BLaER1 treated with 17β-estradiol and CSF1 and Interleukin-3, amounts not matched to agents 10 nM and 100 nM (cell line): ENCODE measurements around the gene CDK6.

Source experiments
- H3K27ac ChIP-seq, 11 experiments: shearing (Covaris generic); formaldehyde crosslinking; 2 replicates each; pipeline ENCODE4 v1.8.1; 2022
- H3K27me3 ChIP-seq, 11 experiments: shearing (Covaris generic); formaldehyde crosslinking; 2 replicates each; pipeline ENCODE4 v1.8.1; 2022
- H3K36me3 ChIP-seq, 11 experiments: shearing (Covaris generic); formaldehyde crosslinking; 2 replicates each; pipeline ENCODE4 v1.8.1; 2022
- H3K4me1 ChIP-seq, 10 experiments: shearing (Covaris generic); formaldehyde crosslinking; 2 replicates each; pipeline ENCODE4 v1.8.1; 2022
- H3K4me2 ChIP-seq, 11 experiments: shearing (Covaris generic); formaldehyde crosslinking; 2 replicates each; pipeline ENCODE4 v1.8.1; 2022
- H3K4me3 ChIP-seq, 10 experiments: shearing (Covaris generic); formaldehyde crosslinking; 2 replicates each; pipeline ENCODE4 v1.8.1; 2022
- H3K9ac ChIP-seq, 11 experiments: shearing (Covaris generic); formaldehyde crosslinking; 2 replicates each; pipeline ENCODE4 v1.8.1; 2022
- H3K9me3 ChIP-seq, 11 experiments: shearing (Covaris generic); formaldehyde crosslinking; replicated peaks in 1 of 11; 2 replicates each; pipeline ENCODE4 v1.8.1; 2022
- H4K20me1 ChIP-seq, 11 experiments: shearing (Covaris generic); formaldehyde crosslinking; 2 replicates each; pipeline ENCODE4 v1.8.1; 2022
- Cebpa-rat ChIP-seq, 11 experiments: shearing (Covaris generic); IDR thresholded peaks; 2 replicates each; pipeline ENCODE4 v1.8.1; 2022

Gene CDK6

DNA sequence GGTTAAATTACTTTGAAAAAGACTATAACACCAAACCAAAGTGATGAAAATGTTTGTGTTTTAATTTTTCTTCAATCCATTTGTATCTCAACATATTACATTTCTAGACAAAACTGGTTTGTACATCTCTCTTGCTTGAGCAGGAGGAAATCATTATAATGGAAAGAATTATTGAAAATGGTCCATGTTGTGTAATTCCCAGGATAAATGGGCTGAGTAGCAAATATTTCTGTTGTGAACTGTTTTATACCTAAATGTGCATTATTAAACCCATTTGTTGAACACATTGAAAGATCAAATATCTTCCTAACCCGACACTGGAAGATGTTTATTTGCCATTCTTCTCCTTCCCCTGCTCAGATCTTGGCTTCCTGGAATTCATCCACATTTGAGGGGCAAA lies 14.1 kb upstream of the CDK6 start:
- Histone ChIP-seq H3K27ac (no peak overlapping the region), H4K20me1 (no peaks in the 10 kb centered on the region), H3K27me3 (no peaks in the 10 kb centered on the region), H3K9ac (no peak overlapping the region), H3K4me2 (no peak overlapping the region), H3K9me3 (no peaks in the 10 kb centered on the region), H3K4me3 (no peak overlapping the region), H3K36me3 (no peaks in the 10 kb centered on the region), H3K4me1 (peaks cover 0 to 8% (median 2%) of the 10 kb centered on the region in 10 experiments; a peak in 2 of 20 replicates)
- TF ChIP-seq Cebpa-rat (IDR thresholded peaks at IDR 0.05) = no peak

GRCh38 chr7:92849322-92849721 lies 12.9 kb upstream of the CDK6 start:
- Histone ChIP-seq H3K4me2 (no peak overlapping the region), H4K20me1 (no peaks in the 10 kb centered on the region), H3K9me3 (no peaks in the 10 kb centered on the region), H3K27ac (no peak overlapping the region), H3K9ac (no peak overlapping the region), H3K27me3 (no peaks in the 10 kb centered on the region), H3K4me3 (no peak overlapping the region), H3K36me3 (no peaks in the 10 kb centered on the region), H3K4me1 (peaks cover 0 to 3% (median 0%) of the 10 kb centered on the region in 10 experiments; a peak in 1 of 20 replicates)
- TF ChIP-seq Cebpa-rat (IDR thresholded peaks at IDR 0.05) = no peak

GRCh38 chr7:92848851-92849250 lies 12.5 kb upstream of the CDK6 start:
- H3K36me3 ChIP-seq = no peaks in the 10 kb centered on the region
- H3K4me1 ChIP-seq = 0 out of 20 replicates have a peak, but pooled peaks cover 0 to 3% (median 0%) of the 10 kb centered on the region in 10 experiments
- no peaks in the 10 kb centered on the region for H4K20me1 ChIP-seq
- H3K4me2 ChIP-seq = no peak overlapping the region
- TF ChIP-seq Cebpa-rat (IDR thresholded peaks at IDR 0.05) = no peak
- H3K9me3 ChIP-seq = no peaks in the 10 kb centered on the region
- no peak overlapping the region for H3K9ac ChIP-seq
- no peak overlapping the region for H3K27ac ChIP-seq
- H3K27me3 ChIP-seq = no peaks in the 10 kb centered on the region
- no peak overlapping the region for H3K4me3 ChIP-seq

GRCh38 chr7:92848441-92848840 lies 12.1 kb upstream of the CDK6 start:
- H3K4me2 ChIP-seq = no peak overlapping the region
- no peaks in the 10 kb centered on the region for H4K20me1 ChIP-seq
- H3K27ac ChIP-seq = no peak overlapping the region
- H3K4me1 ChIP-seq = 0 out of 20 replicates have a peak, but pooled peaks cover 0 to 3% (median 0%) of the 10 kb centered on the region in 10 experiments
- H3K27me3 ChIP-seq = no peaks in the 10 kb centered on the region
- H3K36me3 ChIP-seq = no peaks in the 10 kb centered on the region
- no peaks in the 10 kb centered on the region for H3K9me3 ChIP-seq
- H3K4me3 ChIP-seq = no peak overlapping the region
- no peak for TF ChIP-seq Cebpa-rat (IDR thresholded peaks at IDR 0.05)
- no peak overlapping the region for H3K9ac ChIP-seq

DNA sequence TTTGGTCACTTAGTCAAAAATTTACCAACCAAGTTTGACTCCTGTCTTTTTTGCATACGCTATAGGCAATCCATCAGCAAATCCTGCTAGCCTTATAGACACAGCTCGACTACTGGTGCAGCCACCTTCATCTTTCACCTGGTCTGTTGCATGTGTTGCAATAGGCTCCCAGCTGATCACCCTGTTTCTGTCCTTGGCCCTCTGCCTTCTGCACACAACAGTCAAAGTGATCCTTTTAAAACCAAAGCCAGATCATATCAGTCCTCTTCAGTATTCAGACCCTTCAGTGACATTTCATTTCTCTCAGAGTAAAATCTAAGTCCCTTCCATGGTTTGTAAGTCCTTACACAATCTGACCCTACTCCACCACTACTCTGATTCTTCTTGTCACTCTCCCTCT lies 10.9 kb upstream of the CDK6 start:
- H3K4me2 ChIP-seq = no peak overlapping the region
- H3K4me1 ChIP-seq = 0 out of 20 replicates have a peak, but pooled peaks cover 0 to 2% (median 0%) of the 10 kb centered on the region in 10 experiments
- H3K4me3 ChIP-seq = no peak overlapping the region
- no peaks in the 10 kb centered on the region for H4K20me1 ChIP-seq
- H3K9ac ChIP-seq = no peak overlapping the region
- no peak overlapping the region for H3K27ac ChIP-seq
- H3K9me3 ChIP-seq = no peaks in the 10 kb centered on the region
- no peak for TF ChIP-seq Cebpa-rat (IDR thresholded peaks at IDR 0.05)
- H3K27me3 ChIP-seq = no peaks in the 10 kb centered on the region; a peak in 1 of 22 replicates
- H3K36me3 ChIP-seq = no peaks in the 10 kb centered on the region

GRCh38 chr7:92845736-92846135 lies 9.4 kb upstream of the CDK6 start:
- no peak overlapping the region for H3K4me3 ChIP-seq
- H3K4me2 ChIP-seq = no peak overlapping the region
- H3K36me3 ChIP-seq = no peaks in the 10 kb centered on the region
- H3K27me3 ChIP-seq = peaks cover 0 to 13% (median 6%) of the 10 kb centered on the region in 11 experiments; a peak in 15 of 22 replicates
- no peak overlapping the region for H3K9ac ChIP-seq
- H3K27ac ChIP-seq = no peak overlapping the region
- no peaks in the 10 kb centered on the region for H3K4me1 ChIP-seq
- H4K20me1 ChIP-seq = no peaks in the 10 kb centered on the region
- H3K9me3 ChIP-seq = no peaks in the 10 kb centered on the region
- TF ChIP-seq Cebpa-rat (IDR thresholded peaks at IDR 0.05) = no peak

- Histone ChIP-seq H3K4me2 (no peak overlapping the region), H3K36me3 (no peaks in the 10 kb centered on the region), H3K4me1 (no peaks in the 10 kb centered on the region), H3K9me3 (no peaks in the 10 kb centered on the region), H3K4me3 (no peak overlapping the region), H3K9ac (no peak overlapping the region), H3K27me3 (peaks cover 14 to 32% (median 23%) of the 10 kb centered on the region in 11 experiments), H3K27ac (no peak overlapping the region), H4K20me1 (no peaks in the 10 kb centered on the region)
- TF ChIP-seq Cebpa-rat (IDR thresholded peaks at IDR 0.05) = no peak
Observed at GRCh38 chr7:92843781-92844180, 7.4 kb upstream of the CDK6 start.

DNA sequence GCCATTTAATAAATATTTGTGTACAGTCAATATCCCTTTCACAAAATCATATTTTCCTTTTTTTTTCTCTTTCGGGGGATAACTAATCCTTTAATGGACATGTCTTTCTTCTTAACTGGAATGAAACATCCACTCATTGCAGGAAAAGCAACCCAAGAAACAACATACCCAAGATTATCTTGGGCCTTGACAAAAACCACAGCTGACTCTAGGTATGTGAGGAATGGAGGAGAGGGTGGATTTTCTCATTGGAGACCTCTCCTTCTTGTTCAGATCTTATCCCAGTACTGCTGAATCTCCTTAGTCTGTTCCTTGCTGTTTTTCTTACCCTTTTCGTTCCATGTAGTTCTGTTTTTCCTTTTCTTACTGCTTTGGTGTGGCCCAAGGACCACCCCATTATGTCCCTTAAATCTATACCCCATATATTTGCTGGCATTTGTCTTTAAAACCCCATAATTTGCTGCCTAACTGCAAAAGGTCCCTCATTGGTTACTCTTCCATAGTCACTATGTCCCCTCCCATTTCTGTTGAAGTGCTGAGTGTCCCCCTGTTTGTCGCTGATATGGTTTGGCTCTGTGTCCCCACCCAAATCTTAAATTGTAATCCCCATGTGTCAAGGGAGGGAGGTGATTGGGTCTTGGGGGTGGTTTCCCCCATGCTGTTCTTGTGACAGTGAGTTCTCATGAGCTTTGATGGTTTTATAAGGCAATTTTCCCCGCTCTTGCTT lies 6.8 kb upstream of the CDK6 start:
- Histone ChIP-seq H3K9me3 (no peaks in the 10 kb centered on the region), H3K4me3 (no peak overlapping the region), H3K4me1 (no peaks in the 10 kb centered on the region), H3K4me2 (no peak overlapping the region), H3K36me3 (no peaks in the 10 kb centered on the region), H3K27me3 (peaks cover 20 to 38% (median 29%) of the 10 kb centered on the region in 11 experiments), H3K27ac (no peak overlapping the region), H3K9ac (no peak overlapping the region), H4K20me1 (no peaks in the 10 kb centered on the region; a peak in 1 of 22 replicates)
- no peak for TF ChIP-seq Cebpa-rat (IDR thresholded peaks at IDR 0.05)

GRCh38 chr7:92841192-92841591 lies 4.8 kb upstream of the CDK6 start:
- Histone ChIP-seq H3K4me1 (no peaks in the 10 kb centered on the region; a peak in 1 of 20 replicates), H3K4me3 (no peak overlapping the region), H3K4me2 (no peak overlapping the region), H3K36me3 (no peaks in the 10 kb centered on the region), H3K27ac (no peak overlapping the region), H4K20me1 (peaks cover 0 to 5% (median 0%) of the 10 kb centered on the region in 11 experiments; a peak in 2 of 22 replicates), H3K9me3 (no peaks in the 10 kb centered on the region), H3K27me3 (peaks cover 36 to 58% (median 49%) of the 10 kb centered on the region in 11 experiments), H3K9ac (no peak overlapping the region)
- TF ChIP-seq Cebpa-rat (IDR thresholded peaks at IDR 0.05) = no peak

DNA sequence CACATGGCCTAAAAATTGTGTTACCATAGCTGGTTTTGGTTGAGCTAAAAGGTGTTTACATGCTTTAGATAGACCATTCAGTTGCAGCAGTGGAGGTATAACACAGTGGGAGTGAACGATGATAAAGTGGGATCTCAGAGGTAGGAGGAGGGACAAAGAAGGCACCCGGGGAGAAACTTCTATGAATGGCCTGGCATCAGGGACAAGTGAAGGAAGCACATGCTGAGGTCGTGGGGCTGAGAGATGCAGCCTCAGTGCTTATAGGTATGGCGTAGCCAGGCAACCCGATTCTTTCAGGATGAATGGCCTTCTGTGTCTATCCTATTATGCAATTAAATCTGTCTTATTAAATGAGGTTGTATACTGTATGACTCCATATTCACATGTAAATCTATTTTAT lies 3.9 kb upstream of the CDK6 start:
- H3K4me2 ChIP-seq = no peak overlapping the region
- H3K36me3 ChIP-seq = no peaks in the 10 kb centered on the region
- H3K27me3 ChIP-seq = peaks cover 43 to 67% (median 58%) of the 10 kb centered on the region in 11 experiments
- no peak overlapping the region for H3K27ac ChIP-seq
- peaks cover 0 to 11% (median 0%) of the 10 kb centered on the region in 11 experiments; a peak in 5 of 22 replicates for H4K20me1 ChIP-seq
- H3K4me3 ChIP-seq = no peak overlapping the region
- no peaks in the 10 kb centered on the region for H3K9me3 ChIP-seq
- H3K9ac ChIP-seq = no peak overlapping the region
- H3K4me1 ChIP-seq = peaks cover 0 to 6% (median 3%) of the 10 kb centered on the region in 10 experiments; a peak in 8 of 20 replicates
- TF ChIP-seq Cebpa-rat (IDR thresholded peaks at IDR 0.05) = no peak
